Lower leg skin (tissue), 3 donors: ENCODE data around the gene SNRNP40.

Experiments used
- POLR2A ChIP-seq, 2 donors: fragments of 450-650 bp; IDR thresholded peaks; one replicate each; pipeline ENCODE4 v1.6.1; 2016 to 2017; ENCODE audit warnings: antibody characterized with exemption in 2 of 2, mild to moderate bottlenecking in 1 of 2, moderate library complexity in 1 of 2
- TF ChIP-seq, protein P1 (sequence below), 3 donors: fragments of 450-650 bp; IDR thresholded peaks; one replicate each; pipeline ENCODE4 v1.5.1; 2016; ENCODE audit warnings: antibody characterized with exemption in 3 of 3, mild to moderate bottlenecking in 3 of 3, moderate library complexity in 2 of 3

DNA sequence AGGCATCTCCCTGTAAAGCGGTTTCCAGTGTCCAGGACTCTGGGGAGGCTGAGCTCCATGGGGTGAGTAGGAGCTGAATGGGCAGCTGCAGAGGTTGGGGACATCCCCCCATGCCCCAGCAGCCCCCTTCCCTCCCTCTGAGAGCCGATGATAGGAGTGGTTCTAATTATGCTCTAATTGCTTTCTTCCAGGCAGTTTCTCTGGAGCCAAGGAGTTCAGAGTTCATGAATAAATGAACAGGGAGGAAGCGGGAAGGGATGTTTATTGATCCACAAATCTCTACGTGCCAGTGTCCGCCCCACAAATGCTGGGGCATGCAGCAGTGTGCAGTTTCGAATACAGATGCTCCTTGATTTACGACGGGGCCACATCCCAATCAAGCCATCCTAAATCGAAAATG, 72.5 kb downstream of the SNRNP40 start:
- TF ChIP-seq, protein P1, sequence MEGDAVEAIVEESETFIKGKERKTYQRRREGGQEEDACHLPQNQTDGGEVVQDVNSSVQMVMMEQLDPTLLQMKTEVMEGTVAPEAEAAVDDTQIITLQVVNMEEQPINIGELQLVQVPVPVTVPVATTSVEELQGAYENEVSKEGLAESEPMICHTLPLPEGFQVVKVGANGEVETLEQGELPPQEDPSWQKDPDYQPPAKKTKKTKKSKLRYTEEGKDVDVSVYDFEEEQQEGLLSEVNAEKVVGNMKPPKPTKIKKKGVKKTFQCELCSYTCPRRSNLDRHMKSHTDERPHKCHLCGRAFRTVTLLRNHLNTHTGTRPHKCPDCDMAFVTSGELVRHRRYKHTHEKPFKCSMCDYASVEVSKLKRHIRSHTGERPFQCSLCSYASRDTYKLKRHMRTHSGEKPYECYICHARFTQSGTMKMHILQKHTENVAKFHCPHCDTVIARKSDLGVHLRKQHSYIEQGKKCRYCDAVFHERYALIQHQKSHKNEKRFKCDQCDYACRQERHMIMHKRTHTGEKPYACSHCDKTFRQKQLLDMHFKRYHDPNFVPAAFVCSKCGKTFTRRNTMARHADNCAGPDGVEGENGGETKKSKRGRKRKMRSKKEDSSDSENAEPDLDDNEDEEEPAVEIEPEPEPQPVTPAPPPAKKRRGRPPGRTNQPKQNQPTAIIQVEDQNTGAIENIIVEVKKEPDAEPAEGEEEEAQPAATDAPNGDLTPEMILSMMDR (IDR thresholded peaks at IDR 0.05): no peak
- no peak for TF ChIP-seq POLR2A (IDR thresholded peaks at IDR 0.05)
